ENCODE measurements around the gene A2M. TPM values are rescaled to one million over a fixed set of nuclear protein-coding genes. Genes with fewer than 3 reads are reported as not detected.

The A2M gene
- total and polyA plus RNA-seq, 9 of the 15 experiments (the other 6 are each of a cell fraction or from before 2014, with no cell fraction given) = 0.08 to 2.3 TPM; not detected in 7

DNA sequence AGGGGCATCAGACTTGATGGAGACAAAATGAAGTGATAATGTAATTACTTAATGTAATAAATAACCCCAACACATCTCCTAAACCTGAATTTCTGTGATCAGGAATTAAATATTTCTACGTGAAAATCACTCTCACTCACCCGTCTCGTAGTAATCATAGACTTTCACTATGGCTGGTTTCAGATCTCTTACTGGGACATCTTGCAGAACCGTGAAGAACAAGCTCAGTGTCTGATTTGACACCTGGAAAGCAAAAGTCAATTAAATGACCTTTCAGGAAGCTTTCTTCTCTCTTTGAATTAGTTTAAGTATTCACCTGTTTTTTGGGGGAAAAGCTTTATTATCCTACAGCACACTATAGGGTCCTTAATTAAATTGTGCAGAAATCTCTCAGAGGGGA is 47.1 kb downstream of the A2M start:
- Histone ChIP-seq H3K36me3 (ENCODE audit: control insufficient read depth, insufficient read depth, low read length) (no peaks in the 10 kb centered on the region), H3K9ac (ENCODE audit: insufficient read depth in 1 of 2, low read depth in 2 of 2, low read length in 2 of 2) (no peak overlapping the region), H3K9me1 (ENCODE audit: control insufficient read depth, insufficient read depth, low read length) (no peaks in the 10 kb centered on the region), H3K79me2 (ENCODE audit: control insufficient read depth, insufficient read depth, low read length) (no peaks in the 10 kb centered on the region), H3K27ac (ENCODE audit: extremely low read depth, low read depth, low read length) (no peak overlapping the region), H3K4me2 (ENCODE audit: insufficient read depth, low read length) (no peak overlapping the region), H3K4me1 (replicated peaks in 1 of 2; ENCODE audit: control insufficient read depth in 2 of 2, insufficient read depth in 2 of 2, low read length in 2 of 2) (peaks cover 0 to 9% of the 10 kb centered on the region in 2 experiments; a peak in 2 of 5 replicates), H3K9me3 (replicated peaks; ENCODE audit: control insufficient read depth, insufficient read depth, low read depth, low read length) (no peaks in the 10 kb centered on the region), H4K20me1 (replicated peaks; ENCODE audit: control insufficient read depth, insufficient read depth, low read length) (no peaks in the 10 kb centered on the region), H2AFZ (ENCODE audit: low read depth, low read length) (no peak overlapping the region), H3K27me3 (ENCODE audit: control insufficient read depth in 2 of 2, insufficient read depth in 2 of 2, low read length in 2 of 2) (peaks cover 0 to 23% of the 10 kb centered on the region in 2 experiments; a peak in 4 of 5 replicates), H3K4me3 (no peak overlapping the region)
- BruUV-seq (replicated peaks) = no TSS peak
- WGBS (ENCODE audit: insufficient coverage, low coverage, missing lambda C conversion rate) = 0% methylated on average over 4 of the region's 4 CpGs
- intact Hi-C loops (cut with micrococcal nuclease) (no loop called here), in situ Hi-C loops (cut with MboI) (no loop called here)
- FAIRE-seq (no peak), ATAC-seq (no peak), DNase-seq (ENCODE audit: extremely low read depth in 1 of 4, low spot score in 3 of 4) (no peak)
- TF ChIP-seq ELF2 (CRISPR knock-in tag; IDR thresholded peaks at IDR 0.05) (no peak), ZNF282 (CRISPR knock-in tag; IDR thresholded peaks at IDR 0.05) (no peak), NFE2L1 (tag; IDR thresholded peaks at IDR 0.05; ENCODE audit: borderline replicate concordance, low read depth) (no peak), ZC3H8 (IDR thresholded peaks at IDR 0.05) (no peak), SNRNP70 (optimal IDR thresholded peaks at IDR 0.05; ENCODE audit: low read depth, low read length) (no peak), PCBP1 (IDR thresholded peaks at IDR 0.05; ENCODE audit: low read depth, low read length, poor library complexity, severe bottlenecking) (no peak), DIDO1 (tag; IDR thresholded peaks at IDR 0.05; ENCODE audit: low read depth) (no peak), ZNF3 (CRISPR knock-in tag; IDR thresholded peaks at IDR 0.05) (no peak), FOXA1 (IDR thresholded peaks at IDR 0.05; ENCODE audit: borderline replicate concordance) (no peak), SP2 (IDR thresholded peaks at IDR 0.05; ENCODE audit: extremely low read depth, low read depth, low read length, poor library complexity, severe bottlenecking) (no peak), SIX5 (IDR thresholded peaks at IDR 0.05; ENCODE audit: borderline replicate concordance in 1 of 2, insufficient read depth in 1 of 2, low read depth in 1 of 2, low read length in 2 of 2) (no peak), PHTF2 (CRISPR knock-in tag; IDR thresholded peaks at IDR 0.05) (no peak), SMARCE1 (IDR thresholded peaks at IDR 0.05) (no peak), ZKSCAN1 (IDR thresholded peaks at IDR 0.05; ENCODE audit: low read depth, low read length) (no peak)
- TF ChIP-seq, protein P1, sequence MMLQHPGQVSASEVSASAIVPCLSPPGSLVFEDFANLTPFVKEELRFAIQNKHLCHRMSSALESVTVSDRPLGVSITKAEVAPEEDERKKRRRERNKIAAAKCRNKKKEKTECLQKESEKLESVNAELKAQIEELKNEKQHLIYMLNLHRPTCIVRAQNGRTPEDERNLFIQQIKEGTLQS (IDR thresholded peaks at IDR 0.05) = no peak
- TF ChIP-seq, protein P1 (CRISPR knock-in tag; conservative IDR thresholded peaks at IDR 0.05) = no peak
- ChIA-PET POLR2A (interaction anchor here (0.6 to 1.4 kb wide), 2 partner anchors 10 to 296 kb away, joined by 3 to 4 read pairs; no protein-coding TSS in a partner anchor), CTCF (ENCODE audit: low intra/inter-chr PET ratio) (no interaction called here)

Data from K562 (cell line).